ENCODE measurements around the gene TPSB2.
"Not testable (repeated sequence)": the region's sequence is repeated elsewhere in the genome, so short reads cannot be mapped to it uniquely, and the experiment has no call there.

TPSB2 gene

DNA sequence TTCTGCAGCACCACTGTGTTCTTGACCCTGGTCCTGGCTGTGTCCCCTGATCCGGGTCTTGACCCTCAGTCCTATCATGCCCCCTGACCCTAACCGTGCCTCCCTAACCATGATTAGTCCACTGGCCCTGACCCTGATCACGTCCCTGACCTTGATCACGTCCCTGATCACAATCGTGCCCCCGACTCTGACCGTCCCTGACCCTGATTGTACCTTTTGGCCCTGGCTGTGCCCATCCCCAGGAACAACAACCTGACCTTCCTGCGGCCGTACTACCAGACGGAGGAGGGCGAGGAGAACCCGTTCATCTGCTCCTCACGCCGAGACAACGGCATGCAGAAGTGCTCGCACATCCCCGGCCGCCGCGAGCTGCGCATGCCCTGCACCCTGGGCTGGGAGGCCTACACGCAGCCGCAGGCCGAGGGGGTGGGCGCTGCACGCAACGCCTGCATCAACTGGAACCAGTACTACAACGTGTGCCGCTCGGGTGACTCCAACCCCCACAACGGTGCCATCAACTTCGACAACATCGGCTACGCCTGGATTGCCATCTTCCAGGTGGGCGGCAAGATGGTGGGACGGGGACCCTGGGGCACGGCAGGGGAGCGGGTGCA lies 29.9 kb downstream of the TPSB2 start:
- Histone ChIP-seq H3K27me3 (ENCODE audit: insufficient read depth, low read length, poor library complexity) (no peaks in the 10 kb centered on the region), H3K4me3 (ENCODE audit: low read depth in 1 of 2, low read length in 2 of 2) (no peak overlapping the region), H3K9me3 (ENCODE audit: insufficient read depth, low read length, severe bottlenecking) (no peaks in the 10 kb centered on the region), H3K9ac (ENCODE audit: low read depth, low read length) (no peak overlapping the region), H3K79me2 (ENCODE audit: insufficient read depth, low read length) (no peaks in the 10 kb centered on the region), H3K4me2 (ENCODE audit: insufficient read depth, low read length) (no peak overlapping the region), H4K20me1 (ENCODE audit: insufficient read depth, low read length) (peaks cover 13% of the 10 kb centered on the region; the same call in 1 of the 2 replicates), H3K27ac (ENCODE audit: low read length) (no peak overlapping the region), H2AFZ (ENCODE audit: low read depth, low read length) (no peak overlapping the region), H3K4me1 (ENCODE audit: insufficient read depth, low read length) (no peaks in the 10 kb centered on the region), H3K36me3 (ENCODE audit: insufficient read depth, low read length) (no peaks in the 10 kb centered on the region)
- DNase-seq = no peak
- TF ChIP-seq EZH2 (IDR thresholded peaks at IDR 0.05; ENCODE audit: borderline replicate concordance, low read depth, low read length, severe bottlenecking) = no peak
- TF ChIP-seq, protein P1, sequence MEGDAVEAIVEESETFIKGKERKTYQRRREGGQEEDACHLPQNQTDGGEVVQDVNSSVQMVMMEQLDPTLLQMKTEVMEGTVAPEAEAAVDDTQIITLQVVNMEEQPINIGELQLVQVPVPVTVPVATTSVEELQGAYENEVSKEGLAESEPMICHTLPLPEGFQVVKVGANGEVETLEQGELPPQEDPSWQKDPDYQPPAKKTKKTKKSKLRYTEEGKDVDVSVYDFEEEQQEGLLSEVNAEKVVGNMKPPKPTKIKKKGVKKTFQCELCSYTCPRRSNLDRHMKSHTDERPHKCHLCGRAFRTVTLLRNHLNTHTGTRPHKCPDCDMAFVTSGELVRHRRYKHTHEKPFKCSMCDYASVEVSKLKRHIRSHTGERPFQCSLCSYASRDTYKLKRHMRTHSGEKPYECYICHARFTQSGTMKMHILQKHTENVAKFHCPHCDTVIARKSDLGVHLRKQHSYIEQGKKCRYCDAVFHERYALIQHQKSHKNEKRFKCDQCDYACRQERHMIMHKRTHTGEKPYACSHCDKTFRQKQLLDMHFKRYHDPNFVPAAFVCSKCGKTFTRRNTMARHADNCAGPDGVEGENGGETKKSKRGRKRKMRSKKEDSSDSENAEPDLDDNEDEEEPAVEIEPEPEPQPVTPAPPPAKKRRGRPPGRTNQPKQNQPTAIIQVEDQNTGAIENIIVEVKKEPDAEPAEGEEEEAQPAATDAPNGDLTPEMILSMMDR (IDR thresholded peaks at IDR 0.05; ENCODE audit: borderline replicate concordance, extremely low read depth, low read length, poor library complexity, severe bottlenecking) = no peak
- ATAC-seq (ENCODE audit: insufficient read depth, low read depth) = no peak

DNA sequence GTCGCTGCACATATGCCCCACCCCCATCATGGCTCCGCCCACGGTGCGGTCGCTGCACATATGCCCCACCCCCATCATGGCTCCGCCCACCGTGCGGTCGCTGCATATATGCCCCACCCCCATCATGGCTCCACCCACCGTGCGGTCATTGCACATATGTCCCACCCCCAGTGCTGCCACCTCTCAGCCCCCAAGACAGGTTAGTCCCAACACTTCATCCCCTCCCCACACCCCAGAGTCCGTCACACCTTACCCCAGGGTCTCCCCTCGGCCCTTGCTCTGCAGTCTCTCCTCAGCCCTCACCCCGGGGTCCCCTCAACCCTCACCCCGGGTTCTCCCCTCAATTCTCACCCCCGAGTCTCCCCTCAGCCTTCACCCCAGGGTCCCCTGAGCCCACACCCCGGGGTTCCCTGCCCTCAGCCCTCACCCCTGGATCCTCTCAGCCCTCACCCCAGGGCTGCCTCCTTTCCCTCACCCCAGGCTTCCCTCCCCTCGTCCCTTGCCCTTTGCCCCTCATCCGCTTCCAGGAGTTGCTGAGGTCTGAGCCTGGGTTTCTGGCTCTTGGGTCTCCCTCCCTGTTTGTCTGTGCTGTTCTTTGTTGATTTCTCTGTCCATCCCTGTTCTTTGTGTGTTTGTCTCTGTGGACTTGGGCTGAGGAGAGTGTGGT lies 30.5 kb downstream of the TPSB2 start:
- H3K4me2 ChIP-seq (ENCODE audit: insufficient read depth, low read length) = no peak overlapping the region
- no peaks in the 10 kb centered on the region for H3K79me2 ChIP-seq (ENCODE audit: insufficient read depth, low read length)
- TF ChIP-seq EZH2 (IDR thresholded peaks at IDR 0.05; ENCODE audit: borderline replicate concordance, low read depth, low read length, severe bottlenecking) = no peak
- TF ChIP-seq, protein P1 (IDR thresholded peaks at IDR 0.05; ENCODE audit: borderline replicate concordance, extremely low read depth, low read length, poor library complexity, severe bottlenecking) = no peak
- no peaks in the 10 kb centered on the region for H3K27me3 ChIP-seq (ENCODE audit: insufficient read depth, low read length, poor library complexity)
- peaks cover 13% of the 10 kb centered on the region; the same call in 1 of the 2 replicates for H4K20me1 ChIP-seq (ENCODE audit: insufficient read depth, low read length)
- no peaks in the 10 kb centered on the region for H3K36me3 ChIP-seq (ENCODE audit: insufficient read depth, low read length)
- H3K27ac ChIP-seq (ENCODE audit: low read length) = no peak overlapping the region
- ATAC-seq (ENCODE audit: insufficient read depth, low read depth) (no peak; the same call in 2 of the 3 replicates), DNase-seq (no peak)
- H3K4me1 ChIP-seq (ENCODE audit: insufficient read depth, low read length) = no peaks in the 10 kb centered on the region
- H2AFZ ChIP-seq (ENCODE audit: low read depth, low read length) = no peak overlapping the region
- no peak overlapping the region for H3K9ac ChIP-seq (ENCODE audit: low read depth, low read length)
- no peaks in the 10 kb centered on the region for H3K9me3 ChIP-seq (ENCODE audit: insufficient read depth, low read length, severe bottlenecking)
- no peak overlapping the region for H3K4me3 ChIP-seq (ENCODE audit: low read depth in 1 of 2, low read length in 2 of 2)

DNA sequence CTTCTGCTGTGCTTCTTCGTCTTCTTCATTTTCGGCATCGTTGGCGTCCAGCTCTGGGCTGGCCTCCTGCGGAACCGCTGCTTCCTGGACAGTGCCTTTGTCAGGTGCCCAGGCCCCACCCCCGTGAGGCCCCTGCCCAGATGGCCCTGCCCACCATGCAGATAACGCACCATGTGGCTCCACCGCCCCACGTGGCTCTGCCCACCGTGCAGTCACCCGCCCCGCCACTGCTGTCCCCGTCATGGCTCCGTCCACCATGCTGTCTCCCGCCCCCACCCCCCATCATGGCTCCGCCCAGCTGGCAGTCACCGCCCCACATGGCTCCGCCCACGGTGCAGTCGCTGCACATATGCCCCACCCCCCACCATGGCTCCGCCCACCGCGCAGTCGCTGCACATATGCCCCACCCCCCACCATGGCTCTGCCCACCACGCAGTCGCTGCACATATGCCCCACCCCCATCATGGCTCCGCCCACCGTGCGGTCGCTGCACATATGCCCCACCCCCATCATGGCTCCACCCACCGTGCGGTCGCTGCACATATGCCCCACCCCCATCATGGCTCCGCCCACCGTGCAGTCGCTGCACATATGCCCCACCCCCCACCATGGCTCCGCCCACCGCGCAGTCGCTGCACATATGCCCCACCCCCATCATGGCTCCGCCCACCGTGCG lies 31.2 kb downstream of the TPSB2 start:
- H3K79me2 ChIP-seq (ENCODE audit: insufficient read depth, low read length); H3K9ac ChIP-seq (ENCODE audit: low read depth, low read length); ATAC-seq (ENCODE audit: insufficient read depth, low read depth); H3K27me3 ChIP-seq (ENCODE audit: insufficient read depth, low read length, poor library complexity); H2AFZ ChIP-seq (ENCODE audit: low read depth, low read length); H3K4me2 ChIP-seq (ENCODE audit: insufficient read depth, low read length); H3K27ac ChIP-seq (ENCODE audit: low read length); H3K4me3 ChIP-seq (ENCODE audit: low read depth in 1 of 2, low read length in 2 of 2); H3K36me3 ChIP-seq (ENCODE audit: insufficient read depth, low read length); H3K9me3 ChIP-seq (ENCODE audit: insufficient read depth, low read length, severe bottlenecking); H3K4me1 ChIP-seq (ENCODE audit: insufficient read depth, low read length); DNase-seq: not testable (repeated sequence)
- H4K20me1 ChIP-seq (ENCODE audit: insufficient read depth, low read length) = peaks cover 18% of the 10 kb centered on the region; the same call in 1 of the 2 replicates

DNA sequence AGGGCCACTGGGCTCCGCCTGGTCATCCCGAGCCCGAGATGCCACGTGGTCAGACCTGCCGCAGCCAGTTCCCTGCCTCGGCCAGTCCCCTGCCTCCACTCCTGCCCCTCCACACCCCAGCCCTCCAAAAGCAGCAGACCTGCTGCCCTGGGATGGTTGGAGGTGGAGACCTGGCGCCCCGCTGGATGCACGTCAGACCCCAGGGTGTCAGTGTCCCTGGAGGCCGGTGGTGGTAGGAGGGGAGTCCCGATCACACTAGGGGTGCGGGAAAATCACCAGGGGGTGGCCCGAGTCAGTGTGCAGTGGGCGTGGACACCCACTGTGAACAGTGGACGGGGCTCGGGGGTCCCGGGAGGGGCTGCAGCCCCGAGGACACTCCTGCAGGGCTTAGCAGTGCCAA lies 31.8 kb downstream of the TPSB2 start:
- Histone ChIP-seq H3K4me3 (ENCODE audit: low read depth in 1 of 2, low read length in 2 of 2) (no peak overlapping the region), H3K9me3 (ENCODE audit: insufficient read depth, low read length, severe bottlenecking) (no peaks in the 10 kb centered on the region), H3K4me2 (ENCODE audit: insufficient read depth, low read length) (no peak overlapping the region), H3K27me3 (ENCODE audit: insufficient read depth, low read length, poor library complexity) (no peaks in the 10 kb centered on the region), H2AFZ (ENCODE audit: low read depth, low read length) (no peak overlapping the region), H3K4me1 (ENCODE audit: insufficient read depth, low read length) (no peaks in the 10 kb centered on the region), H3K27ac (ENCODE audit: low read length) (no peak overlapping the region), H4K20me1 (ENCODE audit: insufficient read depth, low read length) (peaks cover 18% of the 10 kb centered on the region; the same call in 1 of the 2 replicates), H3K79me2 (ENCODE audit: insufficient read depth, low read length) (no peaks in the 10 kb centered on the region), H3K9ac (ENCODE audit: low read depth, low read length) (no peak overlapping the region), H3K36me3 (ENCODE audit: insufficient read depth, low read length) (no peaks in the 10 kb centered on the region)
- TF ChIP-seq, protein P1 (IDR thresholded peaks at IDR 0.05; ENCODE audit: borderline replicate concordance, extremely low read depth, low read length, poor library complexity, severe bottlenecking) = no peak
- TF ChIP-seq EZH2 (IDR thresholded peaks at IDR 0.05; ENCODE audit: borderline replicate concordance, low read depth, low read length, severe bottlenecking) = no peak
- no peak for ATAC-seq (ENCODE audit: insufficient read depth, low read depth)
- no peak for DNase-seq
